ENCODE results near the gene TFDP2. TPM values are rescaled to one million over a fixed set of nuclear protein-coding genes. Genes with fewer than 3 reads are reported as not detected.

TFDP2 gene
- total RNA-seq, 2 experiments from 2014 or later, result 33.1 to 34.2 TPM

DNA sequence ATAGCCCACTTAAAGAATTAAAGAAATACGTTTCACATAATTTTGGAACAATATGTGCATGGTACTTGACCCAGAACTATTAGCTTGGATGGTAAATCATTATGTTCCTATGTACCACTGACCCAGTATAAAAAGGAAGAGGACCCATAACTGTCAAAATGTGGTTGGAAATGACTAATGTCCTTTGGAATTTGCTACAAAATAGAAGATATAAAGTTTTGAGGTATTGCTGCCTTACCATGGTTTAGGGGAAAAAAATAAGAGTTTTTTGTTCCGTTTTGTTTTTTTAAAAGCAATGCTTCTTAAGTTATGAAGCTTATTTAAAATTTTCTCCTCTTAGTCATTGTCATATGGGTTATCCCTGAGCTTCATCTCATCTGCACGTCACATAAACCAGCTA, 15.8 kb upstream of the TFDP2 start:
- CTCF ChIA-PET, result interaction anchor here (1.1 kb wide), 1 partner anchor 17 kb away, joined by 3 read pairs; no protein-coding TSS in a partner anchor
- Histone ChIP-seq H3K27me3 (ENCODE audit: control insufficient read depth in 1 of 2, insufficient read depth in 2 of 2, low read length in 2 of 2) (no peaks in the 10 kb centered on the region), H3K9me3 (ENCODE audit: control insufficient read depth in 1 of 2, insufficient read depth in 1 of 2, low read length in 2 of 2) (no peaks in the 10 kb centered on the region), H3K36me3 (ENCODE audit: insufficient read depth, low read length) (peaks cover 14% of the 10 kb centered on the region), H3K4me1 (ENCODE audit: insufficient read depth, low read length) (no peaks in the 10 kb centered on the region), H3K27ac (ENCODE audit: low read depth in 1 of 2, low read length in 2 of 2) (no peak overlapping the region), H3K4me3 (ENCODE audit: low read length) (no peak overlapping the region)
- intact Hi-C loops (cut with DNase I, micrococcal nuclease), result no loop called here
- no peak for ATAC-seq (ENCODE audit: poor library complexity)
- Mint-ChIP-seq H3K4me3 (no peak overlapping the region), H3K27me3 (no peaks in the 10 kb centered on the region), H3K36me3 (ENCODE audit: low read depth) (peaks cover 25% of the 10 kb centered on the region), H3K4me1 (ENCODE audit: low read depth) (no peaks in the 10 kb centered on the region), H3K9me3 (no peaks in the 10 kb centered on the region), H3K27ac (no peak overlapping the region)
- POLR2A ChIA-PET, result interaction anchor here (0.5 kb wide), 1 partner anchor 299 kb away, joined by 3 read pairs; no protein-coding TSS in a partner anchor
- no peak for DNase-seq
- TF ChIP-seq, protein P1, sequence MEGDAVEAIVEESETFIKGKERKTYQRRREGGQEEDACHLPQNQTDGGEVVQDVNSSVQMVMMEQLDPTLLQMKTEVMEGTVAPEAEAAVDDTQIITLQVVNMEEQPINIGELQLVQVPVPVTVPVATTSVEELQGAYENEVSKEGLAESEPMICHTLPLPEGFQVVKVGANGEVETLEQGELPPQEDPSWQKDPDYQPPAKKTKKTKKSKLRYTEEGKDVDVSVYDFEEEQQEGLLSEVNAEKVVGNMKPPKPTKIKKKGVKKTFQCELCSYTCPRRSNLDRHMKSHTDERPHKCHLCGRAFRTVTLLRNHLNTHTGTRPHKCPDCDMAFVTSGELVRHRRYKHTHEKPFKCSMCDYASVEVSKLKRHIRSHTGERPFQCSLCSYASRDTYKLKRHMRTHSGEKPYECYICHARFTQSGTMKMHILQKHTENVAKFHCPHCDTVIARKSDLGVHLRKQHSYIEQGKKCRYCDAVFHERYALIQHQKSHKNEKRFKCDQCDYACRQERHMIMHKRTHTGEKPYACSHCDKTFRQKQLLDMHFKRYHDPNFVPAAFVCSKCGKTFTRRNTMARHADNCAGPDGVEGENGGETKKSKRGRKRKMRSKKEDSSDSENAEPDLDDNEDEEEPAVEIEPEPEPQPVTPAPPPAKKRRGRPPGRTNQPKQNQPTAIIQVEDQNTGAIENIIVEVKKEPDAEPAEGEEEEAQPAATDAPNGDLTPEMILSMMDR (IDR thresholded peaks at IDR 0.05), result no peak

- H3K4me3 ChIP-seq (ENCODE audit: low read length), result no peak overlapping the region
- Mint-ChIP-seq H3K27ac (no peak overlapping the region), H3K4me1 (ENCODE audit: low read depth) (no peaks in the 10 kb centered on the region), H3K27me3 (no peaks in the 10 kb centered on the region), H3K9me3 (no peaks in the 10 kb centered on the region), H3K36me3 (ENCODE audit: low read depth) (no peaks in the 10 kb centered on the region), H3K4me3 (no peak overlapping the region)
- H3K27ac ChIP-seq (ENCODE audit: low read depth in 1 of 2, low read length in 2 of 2), result no peak overlapping the region
- ChIA-PET CTCF (no interaction called here), POLR2A (no interaction called here)
- no peaks in the 10 kb centered on the region for H3K27me3 ChIP-seq (ENCODE audit: control insufficient read depth in 1 of 2, insufficient read depth in 2 of 2, low read length in 2 of 2)
- no peaks in the 10 kb centered on the region for H3K9me3 ChIP-seq (ENCODE audit: control insufficient read depth in 1 of 2, insufficient read depth in 1 of 2, low read length in 2 of 2)
- TF ChIP-seq, protein P1 (IDR thresholded peaks at IDR 0.05), result no peak
- ATAC-seq (ENCODE audit: poor library complexity), result no peak
- no peaks in the 10 kb centered on the region for H3K4me1 ChIP-seq (ENCODE audit: insufficient read depth, low read length)
- DNase-seq, result no peak
- H3K36me3 ChIP-seq (ENCODE audit: insufficient read depth, low read length), result no peaks in the 10 kb centered on the region
- intact Hi-C loops (cut with DNase I, micrococcal nuclease), result loop anchor here in 1 of 2 experiments (10.0 kb wide), 1 partner anchor 426 kb away; no protein-coding TSS in a partner anchor
Observed at GRCh38 chr3:142159083-142159740, 9.9 kb upstream of the TFDP2 start.

GRCh38 chr3:142154186-142154585, 4.8 kb upstream of the TFDP2 start:
- H3K36me3 ChIP-seq (ENCODE audit: insufficient read depth, low read length), result no peaks in the 10 kb centered on the region
- no peaks in the 10 kb centered on the region for H3K27me3 ChIP-seq (ENCODE audit: control insufficient read depth in 1 of 2, insufficient read depth in 2 of 2, low read length in 2 of 2)
- H3K9me3 Mint-ChIP-seq, result no peaks in the 10 kb centered on the region
- H3K4me1 Mint-ChIP-seq (ENCODE audit: low read depth), result no peaks in the 10 kb centered on the region
- intact Hi-C loops (cut with DNase I, micrococcal nuclease), result loop anchor here in 1 of 2 experiments (10.0 kb wide), 1 partner anchor 431 kb away; no protein-coding TSS in a partner anchor
- DNase-seq (no peak), ATAC-seq (ENCODE audit: poor library complexity) (no peak)
- no peak overlapping the region for H3K4me3 ChIP-seq (ENCODE audit: low read length)
- no peaks in the 10 kb centered on the region for H3K27me3 Mint-ChIP-seq
- no peak overlapping the region for H3K4me3 Mint-ChIP-seq
- no peaks in the 10 kb centered on the region for H3K9me3 ChIP-seq (ENCODE audit: control insufficient read depth in 1 of 2, insufficient read depth in 1 of 2, low read length in 2 of 2)
- TF ChIP-seq, protein P1 (IDR thresholded peaks at IDR 0.05), result no peak
- POLR2A ChIA-PET, result no interaction called here
- H3K27ac Mint-ChIP-seq, result no peak overlapping the region
- CTCF ChIA-PET, result no interaction called here
- no peak overlapping the region for H3K27ac ChIP-seq (ENCODE audit: low read depth in 1 of 2, low read length in 2 of 2)
- no peaks in the 10 kb centered on the region for H3K36me3 Mint-ChIP-seq (ENCODE audit: low read depth)
- H3K4me1 ChIP-seq (ENCODE audit: insufficient read depth, low read length), result peaks cover 5% of the 10 kb centered on the region

Data from CD4-positive, alpha-beta T cell (primary cell).